ENCODE data around the gene GCHFR.

GRCh38 chr15:40815042-40815698 is 51.3 kb downstream of the GCHFR start:
- TF ChIP-seq CTCF (IDR thresholded peaks at IDR 0.05 in 2 of 3, conservative IDR thresholded peaks at IDR 0.05 in 1 of 3; ENCODE audit: borderline replicate concordance in 1 of 3, insufficient read depth in 1 of 3, low read depth in 2 of 3, low read length in 2 of 3) (no peak), SIN3A (IDR thresholded peaks at IDR 0.05; ENCODE audit: low read depth) (no peak), EZH2 (IDR thresholded peaks at IDR 0.05) (no peak), YY1 (IDR thresholded peaks at IDR 0.05; ENCODE audit: extremely low read depth, insufficient replicate concordance, low read depth, low read length) (no peak), ZFX (IDR thresholded peaks at IDR 0.05) (no peak), TCF7L2 (IDR thresholded peaks at IDR 0.05; ENCODE audit: borderline replicate concordance, extremely low read depth, insufficient read depth, insufficient read length) (no peak), JUND (IDR thresholded peaks at IDR 0.05) (no peak), POLR2A (IDR thresholded peaks at IDR 0.05; ENCODE audit: borderline replicate concordance, extremely low read depth, insufficient read depth, insufficient read length) (no peak), ZNF274 (IDR thresholded peaks at IDR 0.05; ENCODE audit: low read depth, low read length) (no peak)

Data from HCT116 (cell line).